NCI-H187 (cell line): ENCODE results near the gene POLR2F.

ENCODE experiments used
- DNase-seq, 2 experiments: peaks; one replicate each; lab custom pipeline; 2025; lab: John Stamatoyannopoulos, UW

The POLR2F gene

DNA sequence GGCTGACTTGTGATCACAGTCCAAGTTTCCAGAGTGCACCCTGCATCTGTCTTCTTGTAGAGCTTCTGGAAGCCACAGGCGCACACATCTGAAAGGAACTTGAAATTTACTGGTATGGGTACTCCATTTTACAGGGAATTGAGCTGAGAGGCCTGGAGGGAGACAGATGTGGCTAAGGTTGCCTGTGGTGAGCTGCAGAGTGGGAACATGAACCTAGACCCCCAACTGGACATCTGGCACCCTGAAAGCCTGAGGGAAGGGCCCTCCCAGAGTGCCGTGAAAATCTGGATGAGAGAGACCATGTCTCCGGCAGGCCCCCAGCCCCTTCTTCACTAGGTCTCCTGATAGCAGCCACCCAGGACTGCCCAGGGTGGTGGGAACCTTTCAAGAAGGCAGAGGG lies 53.4 kb downstream of the POLR2F start:
- no peak for DNase-seq

DNA sequence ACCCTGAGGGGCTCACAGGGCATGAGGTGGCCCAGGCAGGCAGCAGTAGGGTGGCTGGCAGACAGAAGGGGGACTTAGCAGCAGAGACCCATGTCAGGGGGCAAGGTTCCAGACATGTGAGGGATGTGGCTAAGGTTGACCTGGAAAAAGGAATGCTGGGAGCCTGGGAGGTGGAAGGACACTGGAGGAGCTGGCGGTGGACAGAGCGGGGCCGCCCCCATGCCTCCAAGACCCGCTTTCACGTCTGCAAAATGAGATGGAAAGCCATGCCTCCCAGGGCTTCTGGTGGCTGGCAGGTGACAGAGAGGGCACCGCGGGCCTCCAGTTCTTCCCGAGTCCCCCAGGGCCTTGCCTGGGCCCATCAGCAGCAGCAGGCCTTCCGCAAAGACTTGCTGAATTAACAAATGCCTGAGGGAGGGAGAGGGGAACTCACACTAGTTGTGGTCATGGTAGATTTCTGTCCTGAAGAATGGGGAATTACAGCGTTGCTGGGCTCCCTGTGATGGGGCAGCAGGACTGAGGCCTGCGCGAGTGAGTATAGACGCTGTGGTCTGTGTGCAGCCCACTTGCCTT lies 53.9 kb downstream of the POLR2F start:
- no peak for DNase-seq

DNA sequence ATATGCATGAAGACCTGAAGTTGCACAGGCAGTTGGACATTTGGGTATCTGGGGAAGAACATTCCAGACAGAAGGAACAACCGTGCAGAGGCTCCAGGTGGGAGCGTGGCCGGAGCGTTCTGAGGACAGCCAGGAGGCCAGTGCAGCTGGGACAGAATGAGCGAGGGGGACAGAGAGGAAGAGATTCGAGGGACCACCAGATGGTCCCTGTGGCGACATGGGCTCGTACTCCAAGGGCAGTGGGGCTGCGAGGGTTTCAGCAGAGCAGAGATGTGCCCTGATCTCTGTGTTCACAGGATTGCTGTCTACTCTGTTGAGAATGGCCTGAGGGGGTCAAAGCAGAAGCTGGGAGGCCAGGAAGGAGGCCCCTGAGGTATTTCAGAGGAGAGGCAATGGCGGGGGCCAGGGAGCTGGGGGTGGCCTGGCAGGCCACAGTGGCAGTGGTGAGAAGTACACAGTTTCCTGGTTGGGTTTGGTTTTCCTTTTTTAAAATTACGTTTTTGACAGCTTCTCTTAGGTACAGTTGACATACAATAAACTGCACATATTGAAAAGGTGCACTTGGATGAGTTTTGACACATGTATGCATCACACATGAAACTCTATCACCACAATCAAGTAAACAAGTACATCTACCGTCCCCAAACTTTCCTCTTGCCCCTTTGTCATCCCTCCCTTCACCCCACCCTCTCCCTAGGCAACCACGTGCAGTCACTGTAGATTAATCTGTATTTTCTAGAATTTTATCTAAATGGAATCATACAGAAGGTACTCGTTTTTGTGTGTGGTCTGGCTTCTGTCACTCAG lies 55.7 kb downstream of the POLR2F start:
- no peak for DNase-seq

DNA sequence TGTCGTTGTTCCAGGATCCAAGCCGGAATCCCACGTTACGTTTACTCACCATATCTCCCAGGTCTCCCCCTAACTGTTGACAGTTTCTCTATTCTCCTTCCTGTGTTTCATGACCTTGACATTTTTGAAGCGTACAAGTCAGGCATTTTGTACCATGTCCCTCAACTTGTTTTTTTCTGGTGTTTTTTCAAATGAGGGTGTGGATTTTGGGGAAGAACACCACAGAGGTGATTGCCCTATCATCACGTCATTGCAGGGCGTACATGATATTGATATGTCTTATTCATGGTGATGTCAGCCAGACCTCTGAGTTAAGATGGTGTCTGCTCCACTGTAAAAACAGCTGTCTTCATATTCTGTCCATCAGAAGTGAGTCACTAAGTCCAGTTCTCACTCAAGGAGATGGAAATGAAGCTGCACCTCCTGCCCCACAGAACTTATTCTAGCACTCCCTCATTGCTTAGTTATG lies 59.1 kb downstream of the POLR2F start:
- DNase-seq, result no peak

DNA sequence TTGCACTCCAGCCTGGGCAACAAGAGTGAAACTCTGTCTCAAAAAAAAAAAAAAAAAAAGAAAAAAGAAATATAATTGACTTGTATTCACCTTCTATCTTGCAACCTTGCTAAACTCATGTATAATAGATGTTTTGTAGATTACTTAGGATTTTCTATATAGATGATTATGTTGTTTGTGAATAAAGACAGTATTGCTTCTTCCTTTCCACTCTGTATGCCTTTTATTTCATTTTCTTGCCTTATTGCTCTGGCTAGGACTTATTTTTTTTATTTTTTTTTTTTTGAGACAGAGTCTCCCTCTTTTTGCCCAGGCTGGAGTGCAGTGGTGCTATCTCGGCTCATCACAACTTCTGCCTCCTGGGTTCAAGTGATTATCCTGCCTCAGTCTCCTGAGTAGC lies 60.6 kb downstream of the POLR2F start:
- DNase-seq, result no peak

DNA sequence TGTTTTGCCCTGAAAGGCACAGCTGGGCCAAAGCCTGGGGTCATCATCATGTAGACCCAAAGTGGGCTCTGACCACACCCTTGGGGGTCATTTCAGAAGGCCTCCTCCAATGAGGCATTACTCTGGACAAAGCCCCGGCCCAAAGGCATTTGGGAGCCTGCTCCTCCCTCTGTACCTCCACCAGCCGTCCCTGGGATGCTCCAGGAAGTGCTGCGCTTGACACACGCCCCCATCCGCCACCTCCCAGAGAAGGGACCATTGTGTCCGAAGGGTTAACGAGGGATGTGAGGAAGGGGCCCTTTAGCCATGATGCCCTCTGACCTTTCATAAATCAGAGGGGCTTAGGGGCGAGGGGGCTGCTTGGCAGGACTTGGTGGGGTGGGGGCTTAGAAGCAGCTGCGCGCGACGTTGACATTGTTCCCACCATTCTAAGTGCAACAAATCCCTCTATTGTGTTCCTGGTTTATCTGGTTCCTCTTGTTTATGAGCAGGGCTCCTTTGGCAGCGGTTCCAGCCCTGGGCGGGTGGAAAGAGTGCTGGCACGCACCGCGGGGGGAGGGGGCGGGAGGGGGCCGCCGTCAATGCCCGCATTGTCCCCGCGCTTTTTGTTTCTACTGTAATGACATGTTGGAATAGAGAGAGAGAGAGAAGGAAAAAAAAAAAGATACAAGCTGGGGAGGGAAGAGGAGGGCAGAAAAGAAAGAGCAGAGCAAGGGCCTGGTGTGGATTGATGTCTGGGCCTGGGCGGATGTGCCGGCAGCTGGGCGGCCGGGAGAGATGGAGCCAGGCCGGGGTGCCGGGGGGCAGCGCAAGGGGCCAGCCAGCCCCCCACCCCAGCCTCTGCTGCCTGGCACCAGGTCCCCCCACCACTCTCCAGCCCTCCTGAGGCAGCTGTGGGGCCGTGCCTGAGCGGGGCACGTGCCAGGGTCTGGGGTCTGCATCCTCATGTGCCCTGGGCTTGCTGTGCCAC lies 63.0 kb downstream of the POLR2F start:
- no peak for DNase-seq

DNA sequence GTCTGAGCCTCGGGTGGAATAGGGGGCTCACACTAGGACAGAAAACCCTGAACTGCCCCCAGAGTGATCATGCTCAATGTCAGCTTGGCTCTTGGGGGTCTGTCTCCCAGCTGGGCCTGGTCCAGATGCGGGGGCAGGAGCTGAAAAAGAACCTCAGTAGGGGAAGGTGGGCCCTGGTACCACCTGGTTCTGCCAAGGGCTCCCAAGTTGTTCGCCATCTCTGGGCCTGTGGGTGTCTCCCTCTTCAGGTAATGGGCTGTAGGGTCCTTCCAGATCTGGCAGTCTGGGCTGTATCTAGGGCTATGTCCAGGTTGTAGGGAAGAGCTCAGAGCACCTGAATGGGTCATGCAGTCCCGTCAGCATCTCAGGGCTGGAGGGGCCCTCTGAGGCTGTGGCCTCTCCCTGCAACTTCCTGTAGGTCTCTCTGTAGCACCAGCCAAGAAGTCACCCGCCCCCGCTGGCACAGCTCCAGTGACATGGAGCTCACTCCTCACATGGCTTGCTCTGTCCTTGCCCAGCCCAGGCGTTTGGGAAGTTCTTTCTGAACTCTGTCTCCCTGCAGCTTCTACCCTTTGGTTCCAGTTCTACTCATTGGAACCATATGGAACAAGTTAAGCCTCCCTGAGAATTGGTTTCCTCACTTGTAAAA lies 63.9 kb downstream of the POLR2F start:
- no peak for DNase-seq

DNA sequence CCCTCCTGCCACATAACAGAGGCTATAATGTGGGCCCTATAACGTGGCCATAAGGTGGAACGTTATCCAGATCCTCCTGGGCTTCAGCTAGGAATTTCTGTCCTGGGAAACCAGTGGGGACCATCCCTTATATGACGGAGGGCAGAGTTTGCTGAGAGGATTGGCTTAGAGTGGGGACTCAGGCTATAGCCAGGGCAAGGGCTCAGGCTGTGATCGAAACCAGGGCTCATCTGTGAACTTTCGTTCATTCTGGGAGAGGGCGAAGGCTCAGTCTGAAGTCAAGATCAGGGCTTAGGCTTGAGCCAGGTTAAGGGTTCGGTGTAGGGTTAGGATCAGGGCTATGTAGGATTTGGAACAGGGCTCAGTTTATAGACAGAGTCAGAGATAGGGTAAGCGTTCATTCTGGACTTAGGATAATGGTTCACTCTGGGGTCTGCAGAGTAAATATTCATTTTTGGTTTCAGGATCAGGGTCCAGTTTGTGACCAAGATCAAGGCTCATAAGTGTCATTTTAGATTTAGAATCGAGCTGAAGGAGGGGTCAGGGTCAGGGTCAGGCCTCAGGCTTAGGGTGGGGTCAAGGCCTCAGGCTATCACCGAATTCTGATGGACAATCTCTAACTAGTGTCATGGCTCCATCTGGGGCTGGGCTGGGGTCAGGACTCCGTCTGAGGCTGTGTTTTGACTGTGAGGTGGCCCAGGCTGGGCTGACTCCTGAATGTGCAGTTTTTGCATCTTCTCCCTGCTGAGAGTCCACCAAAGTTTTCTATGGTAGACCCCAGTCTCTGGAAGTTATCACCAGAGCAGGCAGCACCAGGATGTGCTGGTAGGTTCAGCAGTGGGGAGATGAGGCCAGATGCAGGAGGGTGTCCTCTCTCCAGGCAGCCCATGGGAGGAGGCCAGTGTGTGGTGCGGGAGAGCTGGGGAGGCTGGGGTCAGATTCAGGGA lies 64.7 kb downstream of the POLR2F start:
- DNase-seq, result no peak
